HEK293 (cell line): ENCODE data around the gene SPPL2C.

Source experiments
- CTCF ChIA-PET: fragments of 350-600 bp; formaldehyde crosslinking; extraction: SDS; loops from one replicate; lab custom pipeline; 2021; ENCODE audit warnings: antibody characterized with exemption; lab: Yijun Ruan, JAX
- POLR2A ChIA-PET: fragments of 300-600 bp; formaldehyde crosslinking; extraction: SDS; loops from one replicate; lab custom pipeline; 2020; ENCODE audit warnings: antibody characterized with exemption, inconsistent platforms; lab: Yijun Ruan, JAX
- H3K27ac ChIP-seq: fragments of 200-500 bp; sonication (Bioruptor generic); 2 replicates; pipeline ENCODE4 v1.5.1; 2014; ENCODE audit warnings: low read depth, low read length, control low read depth, inconsistent platforms; ENCODE audit errors: extremely low read depth
- H3K36me3 ChIP-seq, 2 experiments: fragments of 200-500 bp in 1 of 2; sonication (Bioruptor generic) in 1 of 2; 1 replicate in 1 of 2; 2 replicates in 1 of 2; pipeline ENCODE4 v1.5.1; 2014 to 2017; ENCODE audit warnings: inconsistent platforms in 2 of 2, low read length in 2 of 2; ENCODE audit not compliant: control insufficient read depth in 2 of 2, insufficient read depth in 1 of 2
- H3K4me1 ChIP-seq: fragments of 200-500 bp; sonication (Bioruptor generic); 2 replicates; pipeline ENCODE4 v1.5.1; 2014; ENCODE audit warnings: mild to moderate bottlenecking, low read length, inconsistent platforms; ENCODE audit not compliant: control insufficient read depth, insufficient read depth
- H3K4me3 ChIP-seq: 2 replicates; pipeline ENCODE4 v1.5.1; 2011; ENCODE audit warnings: low read depth, mild to moderate bottlenecking, control low read depth, low read length, moderate library complexity
- H3K9me3 ChIP-seq: fragments of 200-500 bp; sonication (Bioruptor generic); 2 replicates; pipeline ENCODE4 v1.5.1; 2014; ENCODE audit warnings: low read depth, low read length, inconsistent platforms; ENCODE audit not compliant: control insufficient read depth, insufficient read depth
- GLI2 ChIP-seq: fragments of 450-650 bp; formaldehyde crosslinking; IDR thresholded peaks from 2 replicates; pipeline ENCODE4; 2017; ENCODE audit warnings: missing biosample characterization, missing genetic modification characterization, low read depth, borderline replicate concordance
- HOXC10 ChIP-seq: sonication (generic); formaldehyde crosslinking; IDR thresholded peaks from 2 replicates; pipeline ENCODE4 v1.8.1; 2023; ENCODE audit warnings: mild to moderate bottlenecking, missing genetic modification reagents
- IKZF3 ChIP-seq: fragments of 450-650 bp; IDR thresholded peaks from 2 replicates; pipeline ENCODE4 v1.5.0; 2018; ENCODE audit warnings: missing biosample characterization, mild to moderate bottlenecking, missing genetic modification characterization, moderate library complexity
- MEIS1 ChIP-seq: sonication (generic); formaldehyde crosslinking; IDR thresholded peaks from 2 replicates; pipeline ENCODE4 v1.8.1; 2022; ENCODE audit warnings: missing genetic modification reagents, mild to moderate bottlenecking, borderline replicate concordance
- SALL2 ChIP-seq: fragments of 450-650 bp; formaldehyde crosslinking; IDR thresholded peaks from 2 replicates; pipeline ENCODE4 v1.5.0; 2017; ENCODE audit warnings: missing biosample characterization, mild to moderate bottlenecking, missing genetic modification characterization, borderline replicate concordance
- SCRT2 ChIP-seq: fragments of 450-650 bp; formaldehyde crosslinking; IDR thresholded peaks from 2 replicates; pipeline ENCODE4 v1.5.1; 2016; ENCODE audit warnings: missing biosample characterization, missing genetic modification characterization
- SP3 ChIP-seq: fragments of 450-650 bp; formaldehyde crosslinking; IDR thresholded peaks from 2 replicates; pipeline ENCODE4 v1.5.1; 2016; ENCODE audit warnings: missing biosample characterization, missing genetic modification characterization
- ZBTB20 ChIP-seq: fragments of 450-650 bp; formaldehyde crosslinking; IDR thresholded peaks from 2 replicates; pipeline ENCODE4 v1.5.1; 2016; ENCODE audit warnings: missing biosample characterization, missing genetic modification characterization
- ZFP3 ChIP-seq: fragments of 450-650 bp; formaldehyde crosslinking; IDR thresholded peaks from 2 replicates; pipeline ENCODE4 v1.5.1; 2016; ENCODE audit warnings: low read depth, missing biosample characterization, missing genetic modification characterization
- ZFP41 ChIP-seq: fragments of 450-650 bp; formaldehyde crosslinking; IDR thresholded peaks from 2 replicates; pipeline ENCODE4 v1.5.1; 2016; ENCODE audit warnings: missing biosample characterization, missing genetic modification characterization, borderline replicate concordance
- ZNF114 ChIP-seq: fragments of 450-650 bp; formaldehyde crosslinking; IDR thresholded peaks from 2 replicates; pipeline ENCODE4 v1.5.0; 2017; ENCODE audit warnings: missing biosample characterization, missing genetic modification characterization
- ZNF121 ChIP-seq: fragments of 450-650 bp; formaldehyde crosslinking; IDR thresholded peaks from 2 replicates; pipeline ENCODE4 v1.5.1; 2016; ENCODE audit warnings: missing biosample characterization, missing genetic modification characterization
- ZNF132 ChIP-seq: fragments of 450-650 bp; formaldehyde crosslinking; IDR thresholded peaks from 2 replicates; pipeline ENCODE4 v1.5.1; 2017; ENCODE audit warnings: missing biosample characterization, missing genetic modification characterization, borderline replicate concordance
- ZNF146 ChIP-seq: fragments of 450-650 bp; formaldehyde crosslinking; IDR thresholded peaks from 2 replicates; pipeline ENCODE4 v1.5.1; 2016; ENCODE audit warnings: missing biosample characterization, missing genetic modification characterization
- ZNF155 ChIP-seq: fragments of 450-650 bp; formaldehyde crosslinking; IDR thresholded peaks from 2 replicates; pipeline ENCODE4 v1.5.1; 2016; ENCODE audit warnings: missing biosample characterization, missing genetic modification characterization
- ZNF169 ChIP-seq: fragments of 450-650 bp; formaldehyde crosslinking; IDR thresholded peaks from 2 replicates; pipeline ENCODE4 v1.5.1; 2016; ENCODE audit warnings: missing biosample characterization, missing genetic modification characterization
- ZNF324 ChIP-seq: fragments of 450-650 bp; formaldehyde crosslinking; IDR thresholded peaks from 2 replicates; pipeline ENCODE4 v1.5.1; 2016; ENCODE audit warnings: missing biosample characterization, missing genetic modification characterization
- ZNF341 ChIP-seq: fragments of 450-650 bp; formaldehyde crosslinking; IDR thresholded peaks from 2 replicates; pipeline ENCODE4; 2016; ENCODE audit warnings: low read depth, missing biosample characterization, missing genetic modification characterization
- ZNF404 ChIP-seq: fragments of 450-650 bp; formaldehyde crosslinking; IDR thresholded peaks from 2 replicates; pipeline ENCODE4 v1.5.1; 2017; ENCODE audit warnings: missing biosample characterization, missing genetic modification characterization
- ZNF561 ChIP-seq: fragments of 450-650 bp; IDR thresholded peaks from 2 replicates; pipeline ENCODE4 v1.5.1; 2018; ENCODE audit warnings: missing biosample characterization, missing genetic modification characterization, borderline replicate concordance
- ZNF658 ChIP-seq: fragments of 450-650 bp; formaldehyde crosslinking; IDR thresholded peaks from 2 replicates; pipeline ENCODE4; 2016; ENCODE audit warnings: missing biosample characterization, missing genetic modification characterization
- ZSCAN23 ChIP-seq: fragments of 450-650 bp; formaldehyde crosslinking; IDR thresholded peaks from 2 replicates; pipeline ENCODE4 v1.5.1; 2016; ENCODE audit warnings: missing biosample characterization, missing genetic modification characterization
- ZSCAN4 ChIP-seq: fragments of 450-650 bp; formaldehyde crosslinking; IDR thresholded peaks from 2 replicates; pipeline ENCODE4 v1.5.1; 2017; ENCODE audit warnings: missing biosample characterization, missing genetic modification characterization

The SPPL2C gene

GRCh38 chr17:45837187-45837586 lies 7.5 kb upstream of the SPPL2C start (continued):
- TF ChIP-seq ZNF169 (tag by site-specific recombination) (no peak), ZNF561 (tag by site-specific recombination) (no peak)

- H3K4me3 ChIP-seq, result no peak overlapping the region
- H3K27ac ChIP-seq, result no peak overlapping the region
- no peaks in the 10 kb centered on the region for H3K9me3 ChIP-seq
- CTCF ChIA-PET, result interaction anchor here (1.3 to 4.5 kb wide), 2 partner anchors 15 to 560 kb away, joined by 3 to 25 read pairs; no protein-coding TSS in a partner anchor
- POLR2A ChIA-PET, result interaction anchor here (0.6 kb wide), 1 partner anchor 1194 kb away, joined by 3 read pairs; no protein-coding TSS in a partner anchor
- H3K4me1 ChIP-seq, result no peaks in the 10 kb centered on the region
- TF ChIP-seq ZBTB20 (tag by site-specific recombination), result no peak
- peak; percentile 85 for TF ChIP-seq ZNF341
- no peak for TF ChIP-seq SCRT2 (tag by site-specific recombination)
- H3K36me3 ChIP-seq, result no peaks in the 10 kb centered on the region
Observed at GRCh38 chr17:45837603-45838002, 7.1 kb upstream of the SPPL2C start.

GRCh38 chr17:45838751-45839295 lies 5.9 kb upstream of the SPPL2C start:
- TF ChIP-seq ZSCAN4, result no peak
- TF ChIP-seq ZNF114 (tag by site-specific recombination), result no peak
- TF ChIP-seq ZFP3 (tag by site-specific recombination), result no peak
- TF ChIP-seq ZNF155 (tag by site-specific recombination), result no peak
- TF ChIP-seq ZNF121, result no peak
- TF ChIP-seq ZSCAN23 (tag by site-specific recombination), result no peak
- no peak for TF ChIP-seq ZNF658 (tag by site-specific recombination)
- TF ChIP-seq SP3 (tag by site-specific recombination), result no peak
- no peak for TF ChIP-seq ZFP41 (tag by site-specific recombination)
- no peak for TF ChIP-seq ZNF341
- no peak for TF ChIP-seq ZNF146 (tag by site-specific recombination)
- no peak for TF ChIP-seq ZNF404
- no peak for TF ChIP-seq GLI2
- TF ChIP-seq HOXC10 (CRISPR knock-in tag), result no peak
- TF ChIP-seq MEIS1 (CRISPR knock-in tag), result no peak
- no peak for TF ChIP-seq ZBTB20 (tag by site-specific recombination)
- TF ChIP-seq SALL2 (tag by site-specific recombination), result no peak
- TF ChIP-seq ZNF132 (tag by site-specific recombination), result no peak
- no peak for TF ChIP-seq IKZF3 (tag by site-specific recombination)
- Histone ChIP-seq H3K36me3 (no peaks in the 10 kb centered on the region), H3K9me3 (no peaks in the 10 kb centered on the region), H3K4me1 (no peaks in the 10 kb centered on the region), H3K4me3 (no peak overlapping the region), H3K27ac (no peak overlapping the region)
- ChIA-PET POLR2A (no interaction called here), CTCF (interaction anchor here (1.3 to 4.5 kb wide), 3 partner anchors 14 to 562 kb away, joined by 3 to 25 read pairs (median 10); no protein-coding TSS in a partner anchor)

- no peaks in the 10 kb centered on the region for H3K36me3 ChIP-seq
- ChIA-PET CTCF (interaction anchor here (1.4 to 4.5 kb wide), 2 partner anchors 13 to 199 kb away, joined by 10 to 25 read pairs; no protein-coding TSS in a partner anchor), POLR2A (no interaction called here)
- no peak overlapping the region for H3K27ac ChIP-seq
- no peaks in the 10 kb centered on the region for H3K4me1 ChIP-seq
- H3K4me3 ChIP-seq, result no peak overlapping the region
- TF ChIP-seq ZNF324 (tag by site-specific recombination), result no peak
- H3K9me3 ChIP-seq, result no peaks in the 10 kb centered on the region
Observed at GRCh38 chr17:45839442-45839841, 5.2 kb upstream of the SPPL2C start.
